ENCODE data around the gene SELENOT.

GRCh38 chr3:150609988-150610387 is 6.9 kb downstream of the SELENOT start:
- TF ChIP-seq AFF4 (CRISPR knock-in tag; IDR thresholded peaks at IDR 0.05; ENCODE audit: borderline replicate concordance) (no peak), NR1H2 (CRISPR knock-in tag; IDR thresholded peaks at IDR 0.05) (no peak), CTCF (IDR thresholded peaks at IDR 0.05) (no peak), MYBL2 (CRISPR knock-in tag; IDR thresholded peaks at IDR 0.05) (no peak), ATF3 (CRISPR knock-in tag; conservative IDR thresholded peaks at IDR 0.05) (no peak), USF1 (CRISPR knock-in tag; IDR thresholded peaks at IDR 0.05) (no peak)
